ENCODE results near the gene RPH3AL.

DNA sequence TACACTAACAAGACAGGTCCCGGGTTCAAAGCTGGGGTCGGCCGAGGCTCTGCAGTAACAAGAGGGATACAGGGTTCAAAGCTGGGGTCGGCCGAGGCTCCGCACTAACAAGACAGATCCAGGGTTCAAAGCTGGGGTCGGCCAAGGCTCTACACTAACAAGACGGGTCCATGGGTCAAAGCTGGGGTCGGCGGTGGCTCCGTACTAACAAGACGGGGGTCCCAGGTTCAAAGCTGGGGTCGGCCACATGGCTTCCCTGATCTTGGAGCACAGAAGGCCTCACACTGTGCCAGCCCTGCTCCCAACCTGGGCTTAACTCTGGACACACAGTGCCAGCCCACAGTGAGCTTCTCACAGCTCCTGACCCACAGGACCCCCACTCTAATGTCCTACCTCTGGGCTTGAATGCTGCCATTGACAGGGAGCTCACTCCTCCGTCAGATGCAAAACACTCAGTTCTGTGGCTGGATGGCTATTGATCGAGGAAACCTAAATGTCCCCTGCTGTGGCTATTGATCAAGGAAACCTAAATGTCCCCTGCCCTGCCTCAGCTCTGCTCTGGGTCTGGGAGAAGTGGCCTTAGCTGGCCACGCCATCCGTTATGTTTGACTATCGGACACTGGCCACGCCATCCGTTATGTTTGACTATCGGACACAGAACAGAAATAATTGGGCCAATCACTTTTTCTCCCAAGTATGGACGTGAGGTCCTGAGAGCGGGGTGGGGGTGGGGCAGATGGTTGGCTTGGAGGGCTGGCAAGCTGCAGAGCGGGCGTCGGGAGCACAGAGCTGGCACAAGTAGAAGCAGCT is 116.6 kb downstream of the RPH3AL start:
- TF ChIP-seq, protein P1, sequence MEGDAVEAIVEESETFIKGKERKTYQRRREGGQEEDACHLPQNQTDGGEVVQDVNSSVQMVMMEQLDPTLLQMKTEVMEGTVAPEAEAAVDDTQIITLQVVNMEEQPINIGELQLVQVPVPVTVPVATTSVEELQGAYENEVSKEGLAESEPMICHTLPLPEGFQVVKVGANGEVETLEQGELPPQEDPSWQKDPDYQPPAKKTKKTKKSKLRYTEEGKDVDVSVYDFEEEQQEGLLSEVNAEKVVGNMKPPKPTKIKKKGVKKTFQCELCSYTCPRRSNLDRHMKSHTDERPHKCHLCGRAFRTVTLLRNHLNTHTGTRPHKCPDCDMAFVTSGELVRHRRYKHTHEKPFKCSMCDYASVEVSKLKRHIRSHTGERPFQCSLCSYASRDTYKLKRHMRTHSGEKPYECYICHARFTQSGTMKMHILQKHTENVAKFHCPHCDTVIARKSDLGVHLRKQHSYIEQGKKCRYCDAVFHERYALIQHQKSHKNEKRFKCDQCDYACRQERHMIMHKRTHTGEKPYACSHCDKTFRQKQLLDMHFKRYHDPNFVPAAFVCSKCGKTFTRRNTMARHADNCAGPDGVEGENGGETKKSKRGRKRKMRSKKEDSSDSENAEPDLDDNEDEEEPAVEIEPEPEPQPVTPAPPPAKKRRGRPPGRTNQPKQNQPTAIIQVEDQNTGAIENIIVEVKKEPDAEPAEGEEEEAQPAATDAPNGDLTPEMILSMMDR (IDR thresholded peaks at IDR 0.05): no peak
- no peak for TF ChIP-seq POLR2A (IDR thresholded peaks at IDR 0.05)
- no peak for TF ChIP-seq EP300 (IDR thresholded peaks at IDR 0.05; ENCODE audit: low read depth)

Measured in transverse colon (tissue), 3 donors.